Endothelial cell of hepatic sinusoid (primary cell): ENCODE results near the gene SLK.

Experiments
- in situ Hi-C: cut with HindIII; loops from 2 replicates; pipeline ENCODE4 v1.10.0; 2017; ENCODE audit warnings: low sequenced_read_pairs

The SLK gene

DNA sequence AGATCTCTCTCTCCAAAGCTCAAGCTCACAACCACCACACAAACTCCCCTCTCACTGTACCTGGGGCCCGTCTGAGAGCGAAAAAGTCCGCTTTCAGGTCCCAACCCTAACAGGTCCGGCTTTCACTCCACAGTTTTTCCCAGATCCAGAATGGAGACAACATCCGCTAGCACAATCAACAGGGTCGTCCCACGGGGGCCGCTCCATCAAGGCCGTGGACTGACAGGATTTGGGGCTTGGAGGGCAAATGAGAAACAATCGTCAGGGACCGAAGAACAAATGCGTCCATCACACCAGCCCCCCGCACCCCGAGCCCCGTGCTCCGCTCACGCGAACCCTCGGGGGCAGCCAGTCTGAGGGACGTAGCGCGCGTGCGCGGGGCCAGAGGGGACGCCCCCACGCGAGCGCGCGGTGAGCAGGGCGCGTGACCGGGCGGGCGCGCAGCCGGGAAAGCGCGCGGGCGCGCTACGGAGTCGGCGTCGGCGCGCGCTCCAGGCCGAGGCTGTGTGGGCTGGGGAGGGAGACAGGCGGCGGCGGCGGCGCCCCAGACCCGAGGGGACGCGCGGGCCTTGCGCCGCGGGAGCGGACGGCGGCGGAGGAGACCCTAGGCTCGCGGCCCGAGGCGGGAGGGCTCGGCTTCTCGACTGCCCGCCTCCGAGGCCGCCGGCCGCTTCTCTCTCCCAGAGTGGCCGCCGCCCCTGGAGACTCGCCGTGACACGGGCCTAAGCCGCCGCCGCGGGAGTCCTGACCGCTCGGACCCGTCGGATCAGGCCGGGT lies at the start of gene SLK:
TSS of gene SLK (plus strand) at position 470 of the 777 bp plus-strand sequence. CDS start 606 bp downstream, outside the sequence.
- in situ Hi-C loops: loop anchor here (5.0 kb wide), 1 partner anchor 75 kb away; no protein-coding TSS in a partner anchor

DNA sequence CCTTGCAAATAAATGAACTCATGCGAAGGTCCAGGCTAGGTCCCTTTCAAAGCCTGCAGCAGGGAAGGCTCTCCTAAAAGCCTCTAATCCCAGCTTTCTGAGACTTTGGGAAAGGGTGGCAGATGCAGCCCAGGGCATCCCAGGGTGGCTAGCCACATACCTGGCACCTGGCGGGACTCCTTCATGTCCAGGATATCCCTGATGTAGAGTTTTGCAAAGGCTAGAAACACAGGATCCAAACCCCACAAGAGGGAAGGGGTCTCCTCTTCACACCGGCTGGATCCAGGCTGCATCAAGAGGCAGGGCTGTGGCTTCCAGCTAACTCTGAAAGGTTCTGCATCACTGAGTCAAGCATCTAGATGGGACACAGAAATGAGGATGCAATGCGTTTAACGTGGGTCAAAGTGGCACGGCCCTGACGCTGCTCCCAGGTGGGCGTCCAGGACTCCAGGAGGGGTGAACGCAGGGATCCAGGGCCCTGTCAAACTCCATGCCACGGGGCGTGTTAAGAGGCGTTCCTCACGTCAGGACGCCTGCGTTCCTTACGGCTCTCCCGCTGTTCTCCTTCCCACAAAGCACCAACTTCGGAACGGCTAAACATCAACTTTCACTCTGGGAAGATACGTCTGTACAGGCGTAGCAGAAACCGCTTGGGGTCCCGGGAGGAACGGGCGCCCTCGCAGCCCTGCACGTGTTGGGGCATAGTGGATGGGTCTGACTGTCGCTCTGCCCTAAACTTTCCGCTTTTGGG lies 49.5 kb upstream of the SLK start:
- in situ Hi-C loops: loop anchor here (10.0 kb wide), 1 partner anchor 57 kb away; no protein-coding TSS in a partner anchor

DNA sequence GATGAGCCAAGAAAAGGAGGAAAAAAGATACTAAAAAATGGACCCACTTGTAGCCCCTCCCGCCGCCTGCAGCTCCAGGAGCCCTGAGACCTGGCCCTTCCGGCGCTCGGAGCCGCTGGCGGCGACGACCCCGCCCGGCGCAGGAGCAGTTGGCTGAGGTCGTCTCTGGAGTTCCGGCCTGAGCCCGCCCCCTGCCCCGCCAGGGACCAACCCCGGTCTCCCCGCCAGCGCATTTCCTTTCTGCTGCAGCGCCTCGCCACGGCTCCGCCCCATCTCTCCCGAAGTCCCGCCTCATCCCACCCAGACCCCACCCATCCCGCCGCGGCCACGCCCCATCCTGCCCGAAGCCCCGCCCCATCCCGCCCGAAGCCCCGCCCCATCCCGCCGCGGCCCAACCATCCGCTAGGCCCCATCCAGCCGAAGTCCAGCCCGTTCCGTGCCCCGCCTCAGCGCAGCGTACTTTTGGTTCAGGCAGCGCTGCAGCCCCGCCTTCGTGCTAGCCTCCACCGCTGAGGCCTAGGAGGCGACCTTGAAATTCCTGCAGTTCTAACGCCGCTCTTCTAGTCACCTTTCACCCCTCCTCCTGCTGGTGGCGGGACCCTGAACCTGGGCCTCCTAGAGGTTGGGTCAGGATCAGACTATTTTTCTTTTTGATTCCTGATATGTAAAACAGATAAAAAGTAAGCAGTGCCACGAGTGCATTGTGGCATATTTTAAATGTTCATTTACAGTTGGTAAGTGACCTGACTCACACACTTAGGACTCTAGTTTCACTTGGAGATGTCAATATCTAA lies 48.7 kb upstream of the SLK start, which contains the start of gene STN1:
TSS of gene STN1 (minus strand) at position 132 of the 794 bp plus-strand sequence. CDS start 590 bp downstream, outside the sequence.
- in situ Hi-C loops: loop anchor here (10.0 kb wide), 1 partner anchor 57 kb away; no protein-coding TSS in a partner anchor

DNA sequence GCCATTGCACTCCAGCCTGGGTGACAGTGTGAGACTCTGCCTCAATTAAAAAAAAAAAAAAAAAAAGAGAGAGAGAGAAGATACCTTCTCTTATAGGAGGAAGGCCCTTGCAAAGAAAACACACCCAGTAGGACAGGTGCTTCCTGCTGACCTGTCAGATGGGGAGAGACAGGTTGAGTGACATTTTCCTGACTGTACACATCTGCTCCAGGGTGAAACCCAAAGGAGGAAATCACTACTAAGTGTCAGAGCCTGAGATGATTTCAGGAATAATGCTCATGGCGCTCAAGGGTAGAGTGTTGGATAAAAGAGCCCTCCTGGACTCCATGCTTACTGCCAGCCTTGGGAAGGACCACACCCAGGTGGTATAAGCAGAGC lies 47.3 kb upstream of the SLK start:
- in situ Hi-C loops: loop anchor here (10.0 kb wide), 1 partner anchor 55 kb away; no protein-coding TSS in a partner anchor

DNA sequence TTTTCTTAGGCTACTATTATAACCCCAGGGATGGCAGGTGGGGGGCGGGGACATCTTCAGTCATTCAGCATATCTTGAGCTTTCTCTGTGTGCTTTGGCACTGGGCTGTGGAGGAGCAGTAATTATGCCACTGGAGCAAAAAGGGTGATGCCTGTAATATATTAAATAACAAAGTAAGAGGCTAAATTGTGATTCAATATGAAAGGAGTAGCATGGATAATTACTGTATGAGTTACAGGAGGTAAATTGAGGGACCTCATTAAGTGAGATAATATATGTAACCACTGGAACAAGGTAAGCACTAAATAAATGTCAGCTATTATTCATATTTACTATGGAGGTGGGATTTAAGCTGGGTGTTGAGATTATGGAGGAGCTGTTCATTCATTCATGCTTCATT lies 45.7 kb upstream of the SLK start:
- in situ Hi-C loops: no loop called here

DNA sequence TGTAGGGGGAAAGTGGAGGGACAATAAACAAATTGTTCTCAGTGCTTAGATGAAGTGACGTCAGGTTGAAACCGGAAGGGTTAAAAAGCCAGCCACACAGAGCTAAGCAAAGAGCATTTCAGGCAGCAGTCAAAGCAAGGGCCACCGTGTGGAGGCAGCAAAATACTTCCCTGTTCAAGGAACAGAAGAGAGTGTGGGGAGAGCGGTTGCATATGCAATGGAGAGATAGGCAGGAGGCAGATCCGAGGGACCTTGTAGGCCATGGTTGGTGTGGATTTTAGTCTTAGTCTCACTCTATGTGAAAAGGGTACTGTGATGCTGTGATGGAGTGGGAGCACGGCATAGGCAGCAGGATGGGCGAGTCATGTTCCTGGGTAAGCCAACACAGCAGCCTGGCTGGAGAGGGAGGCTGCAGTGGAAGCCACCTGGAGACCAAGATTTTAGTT lies 45.2 kb upstream of the SLK start:
- in situ Hi-C loops: no loop called here

DNA sequence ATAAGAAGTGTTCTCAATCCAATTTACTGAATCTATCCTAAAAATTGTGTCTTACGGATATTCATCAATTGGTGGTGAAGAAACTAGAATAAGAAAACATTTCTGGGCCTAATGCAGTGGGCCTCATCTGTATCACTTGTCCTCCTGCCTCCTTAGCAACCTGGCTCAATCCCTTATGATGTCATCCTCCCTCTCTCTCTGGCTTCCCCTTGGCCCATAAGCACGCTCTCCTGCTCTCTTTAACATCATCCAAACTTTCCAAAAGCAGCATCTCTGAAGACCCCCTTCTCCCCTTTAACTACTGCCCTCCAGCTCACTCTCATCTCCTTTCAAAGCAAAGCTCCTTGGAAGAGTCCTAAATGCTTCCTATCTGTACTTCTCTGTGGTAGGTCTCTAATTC lies 44.3 kb upstream of the SLK start:
- in situ Hi-C loops: no loop called here

DNA sequence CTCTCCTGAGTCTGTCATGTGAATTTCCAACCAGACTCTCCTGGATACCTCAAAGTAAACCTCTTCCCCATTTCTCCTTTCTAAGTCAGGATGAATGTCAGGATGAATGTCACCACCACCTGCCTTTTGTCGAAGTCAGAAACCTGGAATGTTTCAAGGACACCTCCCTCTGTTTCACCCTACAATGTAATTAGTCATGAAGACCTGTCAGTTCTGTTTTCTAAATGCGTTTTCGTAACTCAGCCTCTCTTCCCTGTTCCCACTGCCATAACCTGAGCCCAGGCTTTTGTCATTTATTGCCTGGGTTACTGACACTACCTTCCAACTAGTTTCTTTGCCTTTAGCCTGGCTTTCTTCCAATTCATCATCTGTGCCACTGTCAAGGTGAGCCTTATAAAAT lies 43.4 kb upstream of the SLK start:
- in situ Hi-C loops: no loop called here

DNA sequence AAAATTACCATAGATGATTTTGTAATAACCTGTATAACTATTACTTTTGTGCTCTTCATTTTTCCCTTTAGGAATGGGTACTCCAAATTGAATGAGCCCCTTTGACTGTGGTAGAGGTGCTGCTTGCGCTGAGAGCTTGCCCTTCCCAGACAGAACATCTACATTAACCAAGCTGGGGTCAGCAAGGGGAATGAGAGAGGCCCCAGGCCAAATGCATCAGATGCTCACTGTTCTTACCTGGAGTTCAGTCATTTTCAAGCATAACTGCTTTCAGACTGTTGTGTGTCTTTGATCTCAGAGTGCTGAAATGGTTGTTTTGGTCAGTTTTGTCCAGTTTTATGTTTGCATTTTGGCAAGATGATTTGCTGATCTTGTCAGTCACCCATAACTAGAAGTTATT lies 41.3 kb upstream of the SLK start:
- in situ Hi-C loops: no loop called here

DNA sequence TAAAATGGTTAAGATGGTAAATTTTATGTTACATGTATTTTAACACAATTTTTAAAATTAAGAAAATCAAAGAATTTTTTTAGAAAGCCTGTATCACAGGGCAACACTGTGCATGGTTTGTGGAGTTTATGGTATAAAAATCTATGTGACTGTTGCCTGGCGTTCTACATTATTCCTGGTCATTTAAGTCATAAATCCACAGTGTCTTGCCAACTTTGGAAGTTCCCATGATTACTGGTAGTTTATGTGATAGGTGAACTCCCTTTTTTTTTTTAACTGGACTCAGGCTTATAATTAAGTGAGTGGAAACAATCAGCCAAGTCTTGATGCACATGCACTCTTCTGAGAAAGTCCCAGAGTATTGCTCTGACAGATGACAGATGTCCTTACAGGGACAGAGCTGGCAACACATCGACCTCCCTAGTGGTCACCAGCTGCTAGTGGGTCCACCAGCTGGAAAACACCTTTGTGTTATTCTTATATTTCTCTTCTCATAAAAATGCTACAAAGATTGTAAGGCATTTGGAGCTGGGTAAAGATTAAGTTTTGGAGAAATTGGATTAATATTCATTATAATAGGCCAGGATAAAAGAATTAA lies 40.1 kb upstream of the SLK start:
- in situ Hi-C loops: no loop called here

DNA sequence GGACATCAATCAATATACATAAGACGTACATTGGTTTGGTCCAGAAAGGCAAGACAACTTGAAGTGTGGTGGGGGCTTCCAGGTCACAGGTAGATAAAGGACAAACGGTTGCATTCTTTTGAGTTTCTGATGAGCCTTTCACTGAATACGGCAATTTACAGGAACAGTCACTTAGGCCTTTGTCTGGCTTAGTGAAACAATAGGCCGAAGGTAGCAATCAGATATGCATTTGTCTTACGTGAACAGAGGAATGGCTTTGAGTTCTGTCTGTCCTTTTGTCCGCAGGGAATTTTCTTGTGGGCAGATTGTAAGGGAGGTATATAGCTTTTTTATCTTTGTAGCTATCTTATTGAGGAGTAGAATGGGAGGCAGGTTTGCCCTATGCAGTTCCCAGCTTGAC lies 38.2 kb upstream of the SLK start:
- in situ Hi-C loops: no loop called here

DNA sequence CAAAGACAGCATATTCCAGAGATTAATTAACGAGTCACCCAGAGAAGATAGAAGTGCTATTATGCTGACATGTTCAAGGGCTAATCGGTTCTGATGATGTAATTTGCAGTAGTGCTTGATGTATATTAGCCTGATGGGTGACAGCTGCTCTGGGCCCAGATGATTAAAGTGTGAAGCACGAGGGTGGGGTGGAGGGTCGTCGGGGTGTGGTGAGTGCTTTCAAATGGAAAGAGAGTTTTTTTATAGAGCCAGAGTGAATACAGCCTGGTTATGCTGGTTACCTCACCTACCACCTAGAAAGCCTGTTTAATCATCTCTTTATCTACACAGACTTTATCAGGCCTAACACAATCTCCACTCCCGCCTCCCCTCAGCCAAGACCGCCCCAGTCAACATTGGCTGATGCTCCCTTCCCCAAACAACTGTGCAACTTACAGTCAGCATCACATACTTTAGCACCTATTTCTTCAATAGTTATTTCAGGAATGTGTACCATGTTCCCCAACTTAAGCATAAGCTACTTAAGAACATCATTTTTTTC lies 37.5 kb upstream of the SLK start:
- in situ Hi-C loops: no loop called here

DNA sequence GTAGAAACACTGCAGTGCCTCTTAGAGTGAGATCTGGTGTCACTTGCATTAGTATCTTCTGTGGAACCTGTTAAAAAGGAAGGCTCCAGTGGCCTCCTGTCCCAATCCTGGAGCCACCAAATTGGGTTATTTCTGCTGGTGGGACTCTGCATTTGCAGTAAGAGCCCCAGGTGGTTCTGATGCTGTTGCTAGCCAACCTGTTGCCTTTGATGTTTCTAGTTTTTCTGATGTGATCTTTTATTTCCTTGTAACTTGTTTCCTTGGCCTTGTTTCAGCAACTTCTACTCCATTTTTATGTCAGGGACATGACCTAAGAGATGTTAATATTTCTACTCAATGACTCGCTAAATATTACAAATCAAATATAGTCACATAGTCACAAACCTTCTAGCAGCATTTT lies 36.5 kb upstream of the SLK start:
- in situ Hi-C loops: no loop called here

DNA sequence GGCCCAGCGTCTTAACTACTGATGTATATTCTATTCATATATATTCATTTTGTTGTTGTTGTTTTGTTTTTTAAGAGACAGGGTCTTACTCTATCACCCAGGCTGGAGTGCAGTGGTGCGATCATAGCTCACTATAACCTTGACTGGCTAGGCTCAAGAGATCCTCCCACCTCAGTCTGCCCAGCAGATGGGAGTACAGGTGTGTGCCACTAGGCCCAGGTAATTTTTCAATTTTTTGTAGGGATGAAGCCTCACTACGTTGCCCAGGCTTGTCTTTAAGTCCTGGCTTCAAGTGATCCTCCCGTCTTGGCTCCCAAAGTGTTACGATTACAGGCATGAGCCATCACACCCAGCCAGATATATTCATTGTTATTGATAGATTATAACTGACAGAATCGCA lies 36.1 kb upstream of the SLK start:
- in situ Hi-C loops: no loop called here

DNA sequence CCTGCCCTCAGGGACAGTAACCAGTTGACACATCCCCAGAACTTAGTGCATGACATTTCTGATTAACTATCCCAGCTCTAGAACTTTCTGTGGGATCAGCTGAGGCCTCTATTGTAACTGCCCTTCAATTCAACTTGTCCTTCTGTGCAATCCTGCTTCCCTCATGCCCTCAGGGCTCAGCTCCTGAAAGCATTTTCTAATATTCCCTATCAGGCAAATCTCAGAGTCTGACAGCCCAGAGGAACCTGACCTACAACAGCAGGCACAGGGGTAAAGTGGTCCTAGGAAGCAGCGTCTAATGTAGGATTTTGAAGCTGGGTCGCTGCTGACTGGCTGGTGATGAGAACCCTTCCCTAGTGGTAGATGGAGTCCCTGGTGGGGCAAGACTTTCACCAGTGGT lies 35.3 kb upstream of the SLK start:
- in situ Hi-C loops: no loop called here

DNA sequence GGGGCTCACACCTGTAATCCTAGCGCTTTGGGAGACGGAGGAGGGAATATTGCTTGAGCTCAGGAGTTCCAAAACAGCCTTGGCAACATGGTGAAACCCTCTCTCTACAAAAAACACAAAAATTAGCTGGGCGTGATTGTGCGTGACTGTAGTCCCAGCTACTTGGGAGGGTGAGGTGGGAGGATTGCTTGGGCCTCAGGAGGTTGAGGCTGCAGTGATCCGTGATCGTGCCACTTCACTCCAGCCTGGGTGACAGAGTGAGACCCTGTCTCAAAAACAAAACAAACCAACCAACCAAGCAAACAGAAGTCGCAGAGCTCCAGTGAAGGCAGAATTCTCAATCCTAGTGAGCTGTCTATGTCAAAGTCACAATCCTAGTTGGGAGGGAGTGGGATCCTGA lies 34.7 kb upstream of the SLK start:
- in situ Hi-C loops: no loop called here

DNA sequence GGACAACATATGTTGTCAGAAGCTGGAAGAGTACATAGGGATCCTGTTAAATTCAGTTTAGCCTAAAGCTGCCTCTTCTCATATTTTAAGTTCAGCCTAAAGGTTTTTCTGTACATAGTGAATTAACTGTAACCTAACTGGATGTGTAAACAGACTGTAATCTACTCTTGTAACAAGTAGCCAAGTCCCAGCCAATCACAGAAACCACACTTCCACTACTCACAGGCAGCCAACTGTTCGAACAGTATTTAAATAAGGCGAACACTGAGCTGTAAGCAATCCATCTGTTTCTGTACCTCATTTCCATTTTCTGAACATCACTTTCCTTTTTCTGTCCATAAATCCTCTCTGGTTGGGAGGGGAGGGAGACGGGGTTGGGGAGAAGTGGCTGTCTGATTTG lies 34.0 kb upstream of the SLK start:
- in situ Hi-C loops: no loop called here

DNA sequence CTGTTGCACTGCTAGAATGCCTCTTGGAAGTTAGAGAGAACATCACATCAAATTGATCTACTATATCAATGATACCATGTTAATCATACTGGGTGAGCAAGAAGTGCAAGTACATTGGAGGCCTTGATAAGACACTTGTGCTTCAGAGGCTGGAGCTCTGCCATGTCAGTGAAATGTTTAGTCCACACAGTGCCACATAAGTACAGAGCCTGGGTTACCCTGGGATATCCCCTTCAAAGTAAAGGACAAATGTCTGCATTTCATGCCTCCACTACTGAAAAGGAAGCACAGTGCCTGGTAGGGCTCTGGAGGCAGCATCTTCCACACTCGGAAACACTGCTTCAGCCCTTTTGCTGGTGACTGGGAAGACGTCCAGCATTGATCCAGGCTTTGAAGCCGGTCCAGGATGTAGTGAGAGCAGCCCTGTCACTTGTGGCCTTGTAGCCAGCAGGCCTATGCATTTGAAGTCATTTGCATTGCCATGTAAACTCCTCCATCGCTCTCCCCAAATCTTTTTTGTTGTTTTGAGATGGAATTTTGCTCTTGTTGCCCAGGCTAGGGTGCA lies 33.3 kb upstream of the SLK start:
- in situ Hi-C loops: no loop called here

DNA sequence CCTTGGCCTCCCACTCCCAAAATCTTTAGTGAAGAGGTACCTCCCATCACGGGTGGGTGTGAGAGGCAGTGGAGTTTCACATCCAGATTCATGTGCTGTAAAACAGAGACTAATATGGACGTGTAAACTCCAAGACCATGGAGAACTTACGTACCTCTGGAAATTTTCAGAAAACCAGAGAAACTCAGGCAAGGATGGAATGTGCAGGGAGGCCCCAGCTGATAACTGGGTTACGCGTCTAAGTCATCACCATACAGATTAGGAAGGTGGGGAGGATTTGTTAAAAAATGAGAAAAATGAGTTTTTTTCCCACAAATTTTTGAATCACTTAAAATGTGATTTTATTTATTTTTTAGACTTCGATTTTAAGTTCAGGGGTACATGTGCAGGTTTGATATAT lies 32.6 kb upstream of the SLK start:
- in situ Hi-C loops: no loop called here

DNA sequence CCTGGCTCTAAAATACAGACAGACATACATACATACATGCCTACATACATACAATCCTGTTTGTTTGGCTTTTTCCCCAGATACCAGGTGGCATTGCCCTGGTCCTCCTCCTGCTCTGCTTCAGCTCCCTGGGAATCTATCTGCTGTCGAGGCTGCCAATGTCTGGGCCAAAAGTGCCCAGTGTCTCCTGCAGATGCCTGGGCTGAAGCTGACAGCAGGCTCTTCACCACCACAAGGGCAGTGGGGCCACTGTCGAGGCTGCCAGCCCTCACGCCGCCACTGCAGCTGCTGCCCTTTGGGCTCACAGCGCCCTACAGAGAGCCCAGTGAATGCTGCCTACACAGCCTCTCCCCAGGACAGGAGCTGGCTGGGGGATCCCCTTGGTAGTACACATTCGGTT lies 30.9 kb upstream of the SLK start:
- in situ Hi-C loops: no loop called here
